TTC549 (cell line): ENCODE measurements around the gene COPA.
A peak's percentile ranks its signal among the peaks of the same experiment; 100 is the strongest.

Experiments
- FAIRE-seq: peaks from 2 replicates; lab custom pipeline; 2012; peaks lifted over from hg19 to GRCh38; lab: Jason Lieb, UNC

The COPA gene

GRCh38 chr1:160362168-160362957, 19.3 kb upstream of the COPA start:
- no peak for FAIRE-seq

- no peak for FAIRE-seq
Measured at GRCh38 chr1:160361814-160362167, 18.7 kb upstream of the COPA start.

GRCh38 chr1:160361199-160361598, 18.1 kb upstream of the COPA start:
- FAIRE-seq: no peak

GRCh38 chr1:160360227-160360695, 17.2 kb upstream of the COPA start:
- FAIRE-seq: no peak

- FAIRE-seq: no peak
Measured at GRCh38 chr1:160359559-160360226, 16.6 kb upstream of the COPA start.

GRCh38 chr1:160358073-160358472, 15.0 kb upstream of the COPA start:
- FAIRE-seq: no peak

- no peak for FAIRE-seq
Measured at GRCh38 chr1:160357286-160358002, 14.4 kb upstream of the COPA start.

GRCh38 chr1:160354388-160354985, 11.4 kb upstream of the COPA start:
- peak; percentile 33 for FAIRE-seq

- FAIRE-seq: no peak
Measured at GRCh38 chr1:160353223-160353622, 10.2 kb upstream of the COPA start.

- FAIRE-seq: no peak
Measured at GRCh38 chr1:160352555-160352954, 9.5 kb upstream of the COPA start.

GRCh38 chr1:160351629-160352028, 8.6 kb upstream of the COPA start:
- no peak for FAIRE-seq

- FAIRE-seq: no peak
Measured at GRCh38 chr1:160346958-160347357, 3.9 kb upstream of the COPA start.

GRCh38 chr1:160346463-160346862, 3.4 kb upstream of the COPA start:
- no peak for FAIRE-seq

GRCh38 chr1:160344936-160345335, 1.9 kb upstream of the COPA start:
- FAIRE-seq: no peak

GRCh38 chr1:160344241-160344640, 1.2 kb upstream of the COPA start:
- no peak for FAIRE-seq

GRCh38 chr1:160342526-160342925, 524 bp downstream of the COPA start:
- FAIRE-seq: no peak

- no peak for FAIRE-seq
Measured at GRCh38 chr1:160340866-160341265, 2.2 kb downstream of the COPA start.

- no peak for FAIRE-seq
Measured at GRCh38 chr1:160340146-160340545, 2.9 kb downstream of the COPA start.

- FAIRE-seq: no peak
Measured at GRCh38 chr1:160338580-160338979, 4.5 kb downstream of the COPA start.

GRCh38 chr1:160332516-160332915, 10.5 kb downstream of the COPA start:
- peak; percentile 22 for FAIRE-seq

- FAIRE-seq: no peak
Measured at GRCh38 chr1:160330119-160330518, 12.9 kb downstream of the COPA start.

- FAIRE-seq: no peak
Measured at GRCh38 chr1:160328184-160328583, 14.9 kb downstream of the COPA start.

- no peak for FAIRE-seq
Measured at GRCh38 chr1:160326418-160326817, 16.6 kb downstream of the COPA start.
